ENCODE measurements around the gene GLUD1.
"Not testable (repeated sequence)": the region's sequence is repeated elsewhere in the genome, so short reads cannot be mapped to it uniquely, and the experiment has no call there.

DNA sequence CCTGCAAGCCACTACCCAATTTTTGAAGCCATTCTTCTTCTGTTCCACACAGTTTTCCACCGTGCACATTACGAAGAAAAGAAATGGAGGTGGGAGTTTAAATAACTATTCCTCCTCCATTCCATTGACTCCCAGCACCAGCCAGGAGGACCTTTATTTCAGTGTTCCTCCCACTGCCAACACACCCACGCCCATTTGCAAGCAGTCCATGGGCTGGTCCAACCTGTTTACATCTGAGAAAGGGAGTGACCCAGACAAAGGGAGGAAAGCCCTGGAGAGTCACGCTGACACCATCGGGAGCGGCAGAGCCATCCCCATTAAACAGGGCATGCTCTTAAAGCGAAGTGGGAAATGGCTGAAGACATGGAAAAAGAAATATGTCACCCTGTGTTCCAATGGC lies 86.3 kb downstream of the GLUD1 start:
- not testable (repeated sequence) for TF ChIP-seq HDGF (IDR thresholded peaks at IDR 0.05; ENCODE audit: borderline replicate concordance); TARDBP (IDR thresholded peaks at IDR 0.05); SP1 (IDR thresholded peaks at IDR 0.05)
